Parathyroid adenoma (tissue), 2 donors: ENCODE measurements around the gene ADORA1.
A peak's percentile ranks its signal among the peaks of the same experiment; 100 is the strongest.

Experiments
- H2AFZ ChIP-seq: fragments of 300-600 bp; sonication (generic); one replicate; pipeline ENCODE4 v1.7.0; 2017; ENCODE audit warnings: antibody characterized with exemption, mild to moderate bottlenecking
- H3K27ac ChIP-seq: fragments of 300-600 bp; sonication (generic); one replicate; pipeline ENCODE4 v1.7.0; 2017
- H3K27me3 ChIP-seq: fragments of 300-600 bp; sonication (generic); one replicate; pipeline ENCODE4 v1.7.0; 2017; ENCODE audit warnings: low read length; ENCODE audit not compliant: control insufficient read depth, insufficient read depth
- H3K36me3 ChIP-seq: fragments of 300-600 bp; sonication (generic); one replicate; pipeline ENCODE4 v1.7.0; 2017; ENCODE audit warnings: low read length; ENCODE audit not compliant: control insufficient read depth, insufficient read depth
- H3K4me1 ChIP-seq: fragments of 300-600 bp; sonication (generic); one replicate; pipeline ENCODE4 v1.7.0; 2017; ENCODE audit warnings: control low read depth
- H3K4me2 ChIP-seq: fragments of 300-600 bp; sonication (generic); one replicate; pipeline ENCODE4 v1.7.0; 2017; ENCODE audit warnings: low read length
- H3K4me3 ChIP-seq: fragments of 300-600 bp; sonication (generic); one replicate; pipeline ENCODE4 v1.7.0; 2017; ENCODE audit warnings: low read depth, low read length
- H3K79me2 ChIP-seq: fragments of 300-600 bp; sonication (generic); one replicate; pipeline ENCODE4 v1.7.0; 2017; ENCODE audit warnings: control low read depth
- H3K9ac ChIP-seq: fragments of 300-600 bp; sonication (generic); one replicate; pipeline ENCODE4 v1.7.0; 2017; ENCODE audit warnings: mild to moderate bottlenecking
- H3K9me3 ChIP-seq: fragments of 300-600 bp; sonication (generic); one replicate; pipeline ENCODE4 v1.7.0; 2017; ENCODE audit warnings: low read length; ENCODE audit not compliant: control insufficient read depth
- CTCF ChIP-seq: fragments of 300-600 bp; sonication (generic); IDR thresholded peaks from one replicate; pipeline ENCODE4 v1.7.0; 2017; ENCODE audit warnings: antibody characterized with exemption, mild to moderate bottlenecking
- donor health status: primary hyperparathyroidism.

The ADORA1 gene

DNA sequence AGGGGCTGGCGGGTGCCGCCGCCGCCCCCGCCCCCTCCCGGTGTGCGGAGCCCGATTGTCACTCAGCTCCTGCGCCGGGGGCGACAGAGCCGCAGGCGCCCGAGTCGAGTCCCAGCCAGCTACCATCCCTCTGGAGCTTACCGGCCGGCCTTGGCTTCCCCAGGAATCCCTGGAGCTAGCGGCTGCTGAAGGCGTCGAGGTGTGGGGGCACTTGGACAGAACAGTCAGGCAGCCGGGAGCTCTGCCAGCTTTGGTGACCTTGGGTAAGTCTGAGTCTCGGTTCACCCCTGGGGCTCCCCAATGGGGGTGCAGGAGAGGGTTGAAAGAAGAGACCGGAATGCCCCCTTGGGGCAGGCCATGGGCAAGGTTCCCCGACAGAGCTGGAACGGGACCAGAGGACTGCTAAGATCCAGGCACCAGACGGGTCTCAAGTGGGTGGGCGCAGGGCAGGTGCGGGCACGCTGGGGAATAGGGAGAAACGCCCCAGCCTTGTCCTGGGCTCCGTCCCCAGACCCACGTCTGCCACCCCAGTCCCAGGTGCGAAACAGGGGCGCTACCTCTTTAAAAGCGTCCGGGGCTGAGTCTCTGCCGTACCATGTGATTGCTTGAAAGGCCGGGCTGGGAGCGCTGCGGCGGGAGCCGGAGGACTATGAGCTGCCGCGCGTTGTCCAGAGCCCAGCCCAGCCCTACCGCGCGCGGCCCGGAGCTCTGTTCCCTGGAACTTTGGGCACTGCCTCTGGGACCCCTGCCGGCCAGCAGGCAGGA lies at the start of gene ADORA1:
Gene ADORA1 (plus strand): TSS at position 61 of the 765 bp plus-strand sequence. CDS start 1,116 bp downstream, outside the sequence.
- Histone ChIP-seq H3K9ac (no peak within 1 kb of the TSS), H3K27me3 (no peaks in the 10 kb centered on the region), H2AFZ (peak within 1 kb of the TSS; percentile 89), H3K27ac (peak within 1 kb of the TSS; percentile 36), H3K4me2 (peak within 1 kb of the TSS; percentile 85), H3K79me2 (no peaks in the 10 kb centered on the region), H3K36me3 (no peaks in the 10 kb centered on the region), H3K9me3 (no peaks in the 10 kb centered on the region), H3K4me3 (peak within 1 kb of the TSS; percentile 68), H3K4me1 (peaks cover 13% of the 10 kb centered on the region)
- no peak for TF ChIP-seq CTCF

DNA sequence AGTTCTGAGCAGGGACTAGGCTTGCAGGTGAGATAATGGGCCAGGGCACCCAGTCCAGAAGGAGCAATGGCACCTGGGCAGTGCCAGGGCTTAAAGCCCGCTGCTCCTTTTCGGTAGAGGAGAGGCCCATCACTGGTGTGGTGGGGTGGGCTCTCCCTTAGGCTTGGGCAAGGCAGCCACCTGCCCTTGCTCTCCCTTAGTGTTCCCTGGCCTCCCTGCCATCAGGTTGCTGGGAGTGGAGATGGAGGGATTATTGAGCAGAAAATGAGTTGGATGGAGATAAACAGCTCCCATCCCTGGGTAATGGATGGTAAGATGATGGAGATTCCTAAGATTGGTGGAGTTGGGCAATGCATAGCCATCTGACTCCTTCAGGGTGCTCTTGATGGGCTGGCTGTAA lies 49.6 kb upstream of the ADORA1 start:
- H3K27me3 ChIP-seq = no peaks in the 10 kb centered on the region
- no peak overlapping the region for H3K27ac ChIP-seq
- H3K36me3 ChIP-seq = no peaks in the 10 kb centered on the region

GRCh38 chr1:203078478-203078877 lies 49.0 kb upstream of the ADORA1 start:
- no peaks in the 10 kb centered on the region for H3K4me1 ChIP-seq
- H3K79me2 ChIP-seq = no peaks in the 10 kb centered on the region

More for the DNA sequence above, 49.6 kb upstream of the ADORA1 start:
- Histone ChIP-seq H2AFZ (no peak overlapping the region), H3K4me2 (no peak overlapping the region), H3K9ac (no peak overlapping the region), H3K4me3 (no peak overlapping the region), H3K9me3 (no peaks in the 10 kb centered on the region), H3K79me2 (no peaks in the 10 kb centered on the region), H3K4me1 (no peaks in the 10 kb centered on the region)
- TF ChIP-seq CTCF = no peak

DNA sequence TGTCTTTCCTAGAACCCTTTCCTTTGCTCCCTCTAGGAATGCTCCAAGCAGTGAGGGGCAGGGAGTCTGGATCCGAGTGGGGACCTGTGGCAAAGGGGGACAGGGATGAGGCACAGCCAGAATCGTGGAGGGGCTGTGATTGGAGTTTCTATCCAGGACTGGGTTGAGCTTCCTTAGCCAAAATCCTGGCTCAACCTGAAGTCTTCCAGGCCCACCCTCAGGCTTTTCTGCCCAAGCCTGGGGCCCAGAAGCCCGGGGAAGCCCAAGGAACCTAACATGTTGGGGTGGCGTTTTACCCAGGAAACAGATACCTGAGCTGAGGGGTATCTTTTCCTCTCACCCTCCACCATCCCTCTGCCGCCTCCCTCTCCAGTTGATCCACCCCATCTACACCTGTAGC lies 47.1 kb upstream of the ADORA1 start:
- H3K27me3 ChIP-seq = no peaks in the 10 kb centered on the region
- no peaks in the 10 kb centered on the region for H3K79me2 ChIP-seq
- H3K9me3 ChIP-seq = no peaks in the 10 kb centered on the region
- no peak overlapping the region for H3K4me3 ChIP-seq
- H3K4me1 ChIP-seq = no peaks in the 10 kb centered on the region
- H3K36me3 ChIP-seq = no peaks in the 10 kb centered on the region
- H3K27ac ChIP-seq = no peak overlapping the region
- no peak overlapping the region for H3K4me2 ChIP-seq
- H2AFZ ChIP-seq = no peak overlapping the region
- no peak for TF ChIP-seq CTCF
- no peak overlapping the region for H3K9ac ChIP-seq

More at GRCh38 chr1:203078478-203078877, 49.0 kb upstream of the ADORA1 start:
- Histone ChIP-seq H3K27me3 (no peaks in the 10 kb centered on the region), H3K9me3 (no peaks in the 10 kb centered on the region), H3K4me2 (no peak overlapping the region), H3K36me3 (no peaks in the 10 kb centered on the region), H3K27ac (no peak overlapping the region), H2AFZ (no peak overlapping the region), H3K9ac (no peak overlapping the region), H3K4me3 (no peak overlapping the region)
- no peak for TF ChIP-seq CTCF
